Measurements from ENCODE around the gene MTPN. TPM values are rescaled to one million over a fixed set of nuclear protein-coding genes. Genes with fewer than 3 reads are reported as not detected.

The MTPN gene
- total RNA-seq, 1 experiment from 2014 or later: 157 TPM

GRCh38 chr7:135998081-135998480, 20.9 kb upstream of the MTPN start:
- no peak overlapping the region for H3K27ac ChIP-seq
- H3K4me1 ChIP-seq: no peaks in the 10 kb centered on the region
- no peaks in the 10 kb centered on the region for H3K27me3 ChIP-seq
- no peak for DNase-seq
- H3K9me3 ChIP-seq (replicated peaks): no peaks in the 10 kb centered on the region
- H3K4me3 ChIP-seq: no peak overlapping the region
- no peaks in the 10 kb centered on the region for H3K36me3 ChIP-seq

GRCh38 chr7:135995748-135996147, 18.6 kb upstream of the MTPN start:
- DNase-seq: no peak
- H3K27ac ChIP-seq: no peak overlapping the region
- H3K9me3 ChIP-seq (replicated peaks): no peaks in the 10 kb centered on the region
- no peaks in the 10 kb centered on the region for H3K4me1 ChIP-seq
- no peak overlapping the region for H3K4me3 ChIP-seq
- no peaks in the 10 kb centered on the region for H3K36me3 ChIP-seq
- H3K27me3 ChIP-seq: no peaks in the 10 kb centered on the region

- H3K9me3 ChIP-seq (replicated peaks): no peaks in the 10 kb centered on the region
- H3K4me1 ChIP-seq: no peaks in the 10 kb centered on the region
- H3K27ac ChIP-seq: no peak overlapping the region
- no peaks in the 10 kb centered on the region for H3K27me3 ChIP-seq
- H3K36me3 ChIP-seq: no peaks in the 10 kb centered on the region
- DNase-seq: no peak
- no peak overlapping the region for H3K4me3 ChIP-seq
Measured at GRCh38 chr7:135994466-135995205, 17.5 kb upstream of the MTPN start.

GRCh38 chr7:135993950-135994349, 16.8 kb upstream of the MTPN start:
- Histone ChIP-seq H3K36me3 (no peaks in the 10 kb centered on the region), H3K4me3 (no peak overlapping the region), H3K9me3 (replicated peaks) (no peaks in the 10 kb centered on the region), H3K4me1 (no peaks in the 10 kb centered on the region), H3K27me3 (no peaks in the 10 kb centered on the region), H3K27ac (no peak overlapping the region)
- no peak for DNase-seq

GRCh38 chr7:135991906-135992305, 14.7 kb upstream of the MTPN start:
- no peak overlapping the region for H3K4me3 ChIP-seq
- no peaks in the 10 kb centered on the region for H3K4me1 ChIP-seq
- H3K27me3 ChIP-seq: no peaks in the 10 kb centered on the region
- no peaks in the 10 kb centered on the region; the same call in 1 of the 2 replicates for H3K9me3 ChIP-seq (replicated peaks)
- H3K27ac ChIP-seq: no peak overlapping the region
- H3K36me3 ChIP-seq: no peaks in the 10 kb centered on the region
- DNase-seq: no peak

- H3K27me3 ChIP-seq: no peaks in the 10 kb centered on the region
- H3K4me1 ChIP-seq: no peaks in the 10 kb centered on the region
- H3K9me3 ChIP-seq (replicated peaks): no peaks in the 10 kb centered on the region; the same call in 1 of the 2 replicates
- DNase-seq: no peak
- H3K27ac ChIP-seq: no peak overlapping the region
- no peaks in the 10 kb centered on the region for H3K36me3 ChIP-seq
- H3K4me3 ChIP-seq: no peak overlapping the region
Measured at GRCh38 chr7:135991322-135991721, 14.2 kb upstream of the MTPN start.

- H3K9me3 ChIP-seq (replicated peaks): no peaks in the 10 kb centered on the region; the same call in 1 of the 2 replicates
- no peaks in the 10 kb centered on the region for H3K27me3 ChIP-seq
- DNase-seq: no peak
- H3K4me1 ChIP-seq: no peaks in the 10 kb centered on the region
- H3K36me3 ChIP-seq: no peaks in the 10 kb centered on the region; the same call in 1 of the 2 replicates
- H3K4me3 ChIP-seq: no peak overlapping the region
- H3K27ac ChIP-seq: no peak overlapping the region
Measured at GRCh38 chr7:135990258-135990657, 13.1 kb upstream of the MTPN start.

- Histone ChIP-seq H3K27ac (no peak overlapping the region), H3K4me3 (no peak overlapping the region), H3K9me3 (replicated peaks) (no peaks in the 10 kb centered on the region; the same call in 1 of the 2 replicates), H3K27me3 (no peaks in the 10 kb centered on the region), H3K4me1 (no peaks in the 10 kb centered on the region), H3K36me3 (no peaks in the 10 kb centered on the region; the same call in 1 of the 2 replicates)
- no peak for DNase-seq
Measured at GRCh38 chr7:135981958-135982646, 4.9 kb upstream of the MTPN start.

- Histone ChIP-seq H3K27me3 (no peaks in the 10 kb centered on the region), H3K9me3 (replicated peaks) (no peaks in the 10 kb centered on the region), H3K36me3 (no peaks in the 10 kb centered on the region; the same call in 1 of the 2 replicates), H3K4me1 (no peaks in the 10 kb centered on the region), H3K27ac (no peak overlapping the region), H3K4me3 (no peak overlapping the region)
- no peak for DNase-seq
Measured at GRCh38 chr7:135980665-135981180, 3.6 kb upstream of the MTPN start.

- no peaks in the 10 kb centered on the region for H3K4me1 ChIP-seq
- no peaks in the 10 kb centered on the region for H3K27me3 ChIP-seq
- no peak overlapping the region for H3K4me3 ChIP-seq
- peaks cover 2% of the 10 kb centered on the region for H3K36me3 ChIP-seq
- peak in 1 of 2 experiments; percentile 16 for DNase-seq
- H3K27ac ChIP-seq: no peak overlapping the region
- no peaks in the 10 kb centered on the region for H3K9me3 ChIP-seq (replicated peaks)
Measured at GRCh38 chr7:135980012-135980551, 2.9 kb upstream of the MTPN start.

- H3K27me3 ChIP-seq: no peaks in the 10 kb centered on the region
- no peaks in the 10 kb centered on the region for H3K4me1 ChIP-seq
- no peaks in the 10 kb centered on the region for H3K9me3 ChIP-seq (replicated peaks)
- DNase-seq: no peak
- H3K27ac ChIP-seq: no peak overlapping the region
- H3K36me3 ChIP-seq: peaks cover 6% of the 10 kb centered on the region
- H3K4me3 ChIP-seq: no peak overlapping the region
Measured at GRCh38 chr7:135979471-135980011, 2.4 kb upstream of the MTPN start.

GRCh38 chr7:135978624-135979023, 1.5 kb upstream of the MTPN start:
- DNase-seq: no peak
- no peak overlapping the region for H3K4me3 ChIP-seq
- no peak overlapping the region for H3K27ac ChIP-seq
- no peaks in the 10 kb centered on the region for H3K9me3 ChIP-seq (replicated peaks)
- H3K4me1 ChIP-seq: no peaks in the 10 kb centered on the region
- no peaks in the 10 kb centered on the region for H3K27me3 ChIP-seq
- peaks cover 6% of the 10 kb centered on the region for H3K36me3 ChIP-seq

- Histone ChIP-seq H3K4me1 (no peaks in the 10 kb centered on the region), H3K27ac (peak overlapping the region; percentile 61; the same call in 1 of the 2 replicates), H3K27me3 (no peaks in the 10 kb centered on the region), H3K4me3 (peak overlapping the region; percentile 96), H3K36me3 (peaks cover 6% of the 10 kb centered on the region), H3K9me3 (replicated peaks) (no peaks in the 10 kb centered on the region)
- no peak for DNase-seq
Measured at GRCh38 chr7:135977742-135978066, 545 bp upstream of the MTPN start.

GRCh38 chr7:135976312-135977006, 700 bp downstream of the MTPN start:
- Histone ChIP-seq H3K4me1 (no peaks in the 10 kb centered on the region), H3K27ac (peak overlapping the region; percentile 61), H3K27me3 (no peaks in the 10 kb centered on the region), H3K4me3 (peak overlapping the region; percentile 96), H3K9me3 (replicated peaks) (no peaks in the 10 kb centered on the region), H3K36me3 (peaks cover 6% of the 10 kb centered on the region)
- DNase-seq: no peak

Data from SJCRH30 (cell line).